MM.1S (cell line): ENCODE measurements around the gene PELI1.

Experiments
- DNase-seq: peaks from one replicate; pipeline ENCODE4 v3.0.0-alpha.2; 2015
- H2AFZ ChIP-seq: fragments of 300-600 bp; sonication (generic); 2 replicates; pipeline ENCODE4 v1.6.0; 2016; ENCODE audit warnings: antibody characterized with exemption, low read length
- H3F3A ChIP-seq: fragments of 300-600 bp; sonication (generic); 2 replicates; pipeline ENCODE4 v1.6.1; 2016; ENCODE audit warnings: mild to moderate bottlenecking, antibody characterized with exemption, low read length, moderate library complexity, mixed read lengths; ENCODE audit not compliant: insufficient read depth
- H3K27ac ChIP-seq: fragments of 300-600 bp; sonication (generic); 2 replicates; pipeline ENCODE4 v1.5.1; 2016; ENCODE audit warnings: mild to moderate bottlenecking, low read length
- H3K27me3 ChIP-seq: fragments of 300-600 bp; sonication (generic); replicated peaks from 2 replicates; pipeline ENCODE4 v1.6.0; 2016; ENCODE audit warnings: low read length; ENCODE audit not compliant: insufficient read depth
- H3K36me3 ChIP-seq: fragments of 300-600 bp; sonication (generic); replicated peaks from 2 replicates; pipeline ENCODE4 v1.6.1; 2016; ENCODE audit warnings: mild to moderate bottlenecking, low read length, mixed read lengths; ENCODE audit not compliant: insufficient read depth
- H3K4me1 ChIP-seq: fragments of 300-600 bp; sonication (generic); 2 replicates; pipeline ENCODE4 v1.6.1; 2016; ENCODE audit warnings: low read length, mixed read lengths
- H3K4me2 ChIP-seq: fragments of 300-600 bp; sonication (generic); 2 replicates; pipeline ENCODE4 v1.6.0; 2016; ENCODE audit warnings: low read depth, low read length
- H3K4me3 ChIP-seq: fragments of 300-600 bp; sonication (generic); 2 replicates; pipeline ENCODE4 v1.5.1; 2016; ENCODE audit warnings: low read length, mixed read lengths
- H3K79me2 ChIP-seq: fragments of 300-600 bp; sonication (generic); 2 replicates; pipeline ENCODE4 v1.6.1; 2016; ENCODE audit warnings: mixed run types, low read length, mixed read lengths
- H3K9ac ChIP-seq: fragments of 300-600 bp; sonication (generic); 2 replicates; pipeline ENCODE4 v1.6.1; 2016; ENCODE audit warnings: low read length, mixed read lengths
- H3K9me2 ChIP-seq: fragments of 300-600 bp; sonication (generic); replicated peaks from 2 replicates; pipeline ENCODE4 v1.6.1; 2016; ENCODE audit warnings: mild to moderate bottlenecking, low read length, mixed read lengths; ENCODE audit not compliant: insufficient read depth
- H3K9me3 ChIP-seq: fragments of 300-600 bp; sonication (generic); replicated peaks from 2 replicates; pipeline ENCODE4 v1.6.1; 2016; ENCODE audit warnings: mild to moderate bottlenecking, low read length, mixed read lengths; ENCODE audit not compliant: insufficient read depth
- H4K20me1 ChIP-seq: fragments of 300-600 bp; sonication (generic); 2 replicates; pipeline ENCODE4 v1.6.1; 2016; ENCODE audit warnings: mild to moderate bottlenecking, low read length, moderate library complexity, mixed read lengths; ENCODE audit not compliant: insufficient read depth
- CTCF ChIP-seq: fragments of 300-600 bp; sonication (generic); IDR thresholded peaks from 2 replicates; pipeline ENCODE4 v1.5.1; 2016; ENCODE audit warnings: antibody characterized with exemption, low read length, mixed read lengths
- EZH2 ChIP-seq: fragments of 300-600 bp; sonication (generic); optimal IDR thresholded peaks from 2 replicates; pipeline ENCODE3; 2017; ENCODE audit warnings: low read depth, mild to moderate bottlenecking, antibody characterized with exemption, low read length, mixed read lengths
- EZH2phosphoT487 ChIP-seq: fragments of 300-600 bp; sonication (generic); IDR thresholded peaks from 2 replicates; pipeline ENCODE4 v1.6.1; 2018; ENCODE audit warnings: antibody characterized with exemption, low read length

PELI1 gene

GRCh38 chr2:64145119-64145518 is 899 bp upstream of the PELI1 start:
- Histone ChIP-seq H3K4me2 (peak overlapping the region; percentile 49; the same call in 1 of the 2 replicates), H3F3A (peaks cover 23% of the 10 kb centered on the region), H3K9me2 (no peaks in the 10 kb centered on the region), H3K9ac (no peak overlapping the region), H3K4me1 (peaks cover 12% of the 10 kb centered on the region; the same call in 1 of the 2 replicates), H3K27ac (no peak overlapping the region), H2AFZ (no peak overlapping the region), H3K36me3 (no peaks in the 10 kb centered on the region), H3K27me3 (no peaks in the 10 kb centered on the region), H3K4me3 (no peak overlapping the region), H3K9me3 (no peaks in the 10 kb centered on the region), H4K20me1 (no peaks in the 10 kb centered on the region), H3K79me2 (peaks cover 39% of the 10 kb centered on the region)
- no peak for TF ChIP-seq EZH2phosphoT487
- no peak for TF ChIP-seq EZH2
- TF ChIP-seq CTCF = no peak
- DNase-seq = no peak

- H3K27ac ChIP-seq = peak overlapping the region; percentile 82
- peak; percentile 37 for DNase-seq
Observed at GRCh38 chr2:64143169-64144056, 807 bp downstream of the PELI1 start.

GRCh38 chr2:64142741-64143168 is 1.5 kb downstream of the PELI1 start:
- H3K79me2 ChIP-seq = peaks cover 63% of the 10 kb centered on the region
- H3K9me2 ChIP-seq = no peaks in the 10 kb centered on the region

More at GRCh38 chr2:64143169-64144056, 807 bp downstream of the PELI1 start:
- Histone ChIP-seq H4K20me1 (no peaks in the 10 kb centered on the region), H3K27me3 (no peaks in the 10 kb centered on the region), H3K9me3 (no peaks in the 10 kb centered on the region), H3K36me3 (no peaks in the 10 kb centered on the region), H3K4me1 (peaks cover 24% of the 10 kb centered on the region), H3K4me3 (peak overlapping the region; percentile 96), H3K9me2 (no peaks in the 10 kb centered on the region), H2AFZ (peak overlapping the region; percentile 67; the same call in 1 of the 2 replicates), H3K4me2 (peak overlapping the region; percentile 91), H3K9ac (peak overlapping the region; percentile 91), H3K79me2 (peaks cover 56% of the 10 kb centered on the region), H3F3A (peaks cover 23% of the 10 kb centered on the region)
- TF ChIP-seq EZH2 (no peak), CTCF (no peak), EZH2phosphoT487 (no peak)

More at GRCh38 chr2:64142741-64143168, 1.5 kb downstream of the PELI1 start:
- H3K36me3 ChIP-seq = no peaks in the 10 kb centered on the region
- H3K4me3 ChIP-seq = peak overlapping the region; percentile 96
- no peaks in the 10 kb centered on the region for H3K9me3 ChIP-seq
- peak overlapping the region; percentile 91 for H3K4me2 ChIP-seq
- H4K20me1 ChIP-seq = no peaks in the 10 kb centered on the region
- DNase-seq = peak; percentile 30
- H2AFZ ChIP-seq = no peak overlapping the region
- peak overlapping the region; percentile 74 for H3K9ac ChIP-seq
- TF ChIP-seq EZH2 (no peak), EZH2phosphoT487 (no peak), CTCF (no peak)
- peaks cover 24% of the 10 kb centered on the region for H3K4me1 ChIP-seq
- no peaks in the 10 kb centered on the region for H3K27me3 ChIP-seq
- peaks cover 23% of the 10 kb centered on the region for H3F3A ChIP-seq
- peak overlapping the region; percentile 62; the same call in 1 of the 2 replicates for H3K27ac ChIP-seq
